GM19025 (cell line): ENCODE measurements around the gene CDHR5.
"Not testable (repeated sequence)": the region's sequence is repeated elsewhere in the genome, so short reads cannot be mapped to it uniquely, and the experiment has no call there.

Source experiments
- ATAC-seq: cut with Tn5 transposase; IDR thresholded peaks from one replicate; pipeline ENCODE4 v1.9.1; 2021; ENCODE audit warnings: mild to moderate bottlenecking, low read depth, moderate library complexity; ENCODE audit not compliant: unreplicated experiment

Gene CDHR5

DNA sequence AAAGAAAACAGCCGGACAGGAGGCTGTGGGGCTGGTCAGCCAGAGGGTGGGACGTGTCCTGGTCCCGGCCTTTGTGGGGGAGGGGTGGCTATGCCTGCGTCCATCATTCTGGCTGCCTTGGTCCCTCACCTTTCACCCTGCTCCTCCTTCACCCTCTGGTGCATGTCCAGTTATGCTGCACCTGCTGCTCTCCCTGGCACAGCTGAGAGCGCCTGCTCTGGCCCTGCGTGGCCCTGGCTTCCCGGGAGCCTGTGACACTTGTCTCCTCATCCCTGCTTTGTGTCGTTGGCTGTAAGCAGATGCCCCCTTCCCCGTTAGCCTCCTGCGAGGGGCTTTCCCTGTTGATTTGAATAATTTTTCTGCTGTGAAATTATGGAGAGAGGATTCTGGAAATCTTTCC lies 31.8 kb downstream of the CDHR5 start:
- no peak for ATAC-seq

DNA sequence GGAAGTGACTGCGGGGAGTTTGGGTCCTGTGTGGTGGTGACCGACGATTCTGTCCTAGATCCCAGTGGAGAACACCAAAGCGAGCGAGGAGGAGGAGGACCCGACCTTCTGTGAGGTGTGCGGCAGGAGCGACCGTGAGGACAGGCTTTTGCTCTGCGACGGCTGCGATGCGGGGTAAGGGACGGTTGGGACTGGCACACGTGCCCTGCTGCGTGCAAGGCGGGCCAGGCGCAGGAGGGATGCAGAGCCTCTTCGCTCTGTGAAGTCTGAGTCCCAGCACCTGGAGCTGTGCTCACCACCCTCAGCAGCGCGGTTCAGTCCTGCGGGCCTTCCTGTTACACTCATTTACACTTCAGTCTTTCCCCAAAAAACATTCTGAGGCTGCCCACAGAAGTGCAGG lies 32.3 kb downstream of the CDHR5 start:
- ATAC-seq: no peak

DNA sequence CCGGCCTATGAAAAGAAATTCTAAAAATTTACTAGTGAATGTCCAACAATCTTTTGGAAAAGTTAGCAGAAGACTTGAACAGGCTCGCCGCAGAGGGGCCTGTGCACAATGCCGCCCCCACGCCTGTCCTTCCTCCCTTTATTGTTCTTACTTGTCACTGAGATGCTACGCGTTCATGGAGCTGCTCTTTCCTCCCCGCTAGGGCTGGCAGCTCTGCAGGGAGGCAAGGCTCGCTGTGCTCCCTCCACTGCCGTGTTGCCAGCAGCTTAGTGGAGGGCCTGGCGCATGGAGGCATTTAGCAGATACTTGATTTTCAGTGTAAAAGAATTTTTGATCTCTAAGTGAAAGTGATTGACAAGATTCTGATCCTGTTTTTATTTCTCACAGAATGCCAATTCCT lies 33.8 kb downstream of the CDHR5 start:
- no peak for ATAC-seq

DNA sequence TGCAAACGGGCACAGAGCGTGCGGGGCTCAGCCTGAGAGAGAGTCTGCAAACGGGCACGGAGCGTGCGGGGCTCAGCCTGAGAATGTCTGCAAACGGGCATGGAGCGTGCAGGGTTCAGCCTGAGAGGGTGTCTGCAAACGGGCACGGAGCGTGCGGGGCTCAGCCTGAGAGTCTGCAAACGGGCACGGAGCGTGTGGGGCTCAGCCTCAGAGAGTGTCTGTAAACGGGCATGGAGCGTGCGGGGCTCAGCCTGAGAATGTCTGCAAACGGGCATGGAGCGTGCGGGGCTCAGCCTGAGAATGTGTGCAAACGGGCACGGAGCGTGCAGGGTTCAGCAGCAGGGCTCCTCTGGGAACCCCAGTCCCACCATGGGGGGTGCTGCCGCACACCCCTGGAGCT lies 35.0 kb downstream of the CDHR5 start:
- ATAC-seq: no peak

DNA sequence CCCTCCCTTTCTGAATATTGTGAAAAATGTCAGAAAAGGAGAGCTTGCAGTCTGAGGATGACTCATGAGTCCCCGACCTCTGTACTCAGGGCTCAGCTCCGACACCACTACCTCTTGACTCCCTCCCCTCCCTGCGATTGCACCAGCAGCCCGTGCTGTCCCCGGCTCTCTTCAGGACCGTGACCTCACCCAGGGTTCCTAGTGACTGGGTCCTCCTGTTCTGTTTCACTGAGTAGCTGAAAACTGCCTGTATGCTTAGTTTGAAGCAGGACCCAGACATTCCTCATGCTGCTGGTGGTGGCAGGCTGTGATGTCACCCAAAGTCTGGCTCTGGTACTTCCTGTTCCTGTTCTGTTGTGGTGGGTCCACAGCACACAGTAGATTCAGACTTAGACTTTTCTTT lies 36.8 kb downstream of the CDHR5 start:
- no peak for ATAC-seq

DNA sequence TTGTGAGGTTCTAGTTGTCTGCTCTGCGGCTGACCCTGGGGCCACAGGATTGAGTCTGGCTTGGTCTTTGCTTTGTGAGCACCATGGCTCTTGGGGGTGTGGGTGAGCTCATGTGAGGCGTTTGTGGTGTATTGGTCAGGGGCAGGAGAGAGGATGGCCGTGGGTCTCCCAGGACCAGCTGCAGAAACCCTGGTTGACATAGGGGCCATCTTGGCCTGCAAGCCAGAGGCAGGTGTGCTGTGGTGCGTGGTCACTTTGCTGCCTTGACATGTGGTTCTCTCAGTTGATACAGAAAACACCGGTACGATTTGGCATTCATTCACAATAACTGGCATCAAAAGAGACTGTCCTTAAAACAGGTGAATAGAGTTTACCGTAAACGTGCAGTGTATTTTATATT lies 37.2 kb downstream of the CDHR5 start:
- ATAC-seq: no peak

DNA sequence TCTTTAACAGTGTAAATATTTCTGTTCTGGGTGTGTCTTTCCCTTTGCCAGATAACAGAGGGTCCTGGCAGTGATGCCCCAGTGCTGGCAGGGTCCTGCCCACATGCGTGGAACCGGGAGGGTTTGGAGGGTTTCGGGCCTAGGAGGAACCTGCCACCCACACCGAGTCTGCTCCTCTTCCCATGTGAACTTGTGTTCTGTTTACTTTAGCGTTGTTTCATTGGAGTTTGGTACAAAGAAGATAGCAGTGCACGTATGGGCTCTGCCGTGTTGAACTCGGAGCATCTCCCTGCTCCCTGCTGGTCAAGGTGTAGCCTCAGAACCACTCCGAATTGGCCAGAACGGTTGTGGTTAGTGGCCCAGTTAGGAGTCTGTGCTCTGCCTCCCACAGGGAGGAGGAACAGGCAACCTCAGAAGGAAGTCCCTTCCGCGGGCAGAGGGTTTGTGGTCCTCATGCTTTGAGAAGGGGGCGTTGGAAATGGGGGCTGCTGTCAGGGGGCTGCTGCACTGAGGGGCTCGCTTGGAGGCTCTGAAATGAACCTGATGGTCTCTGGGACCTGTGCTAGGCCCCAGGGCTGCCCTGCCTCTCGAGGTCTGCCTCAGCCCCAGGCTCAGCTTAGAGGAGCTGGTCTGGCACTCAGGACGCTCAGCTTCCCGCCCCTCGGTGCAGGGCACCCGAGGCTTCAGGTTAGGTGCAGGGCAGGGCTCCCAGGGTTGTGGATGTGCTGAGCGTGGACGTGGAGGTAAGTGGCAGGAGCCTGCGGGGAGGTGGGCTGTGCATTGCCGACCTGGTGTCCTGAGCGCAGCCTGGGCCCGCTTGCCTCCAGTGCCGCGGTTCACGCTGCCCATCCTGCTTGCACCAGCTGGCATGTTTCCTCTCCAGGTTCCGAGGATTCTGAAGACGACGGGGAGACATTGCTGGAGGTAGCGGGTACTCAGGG lies 38.1 kb downstream of the CDHR5 start:
- ATAC-seq: no peak

DNA sequence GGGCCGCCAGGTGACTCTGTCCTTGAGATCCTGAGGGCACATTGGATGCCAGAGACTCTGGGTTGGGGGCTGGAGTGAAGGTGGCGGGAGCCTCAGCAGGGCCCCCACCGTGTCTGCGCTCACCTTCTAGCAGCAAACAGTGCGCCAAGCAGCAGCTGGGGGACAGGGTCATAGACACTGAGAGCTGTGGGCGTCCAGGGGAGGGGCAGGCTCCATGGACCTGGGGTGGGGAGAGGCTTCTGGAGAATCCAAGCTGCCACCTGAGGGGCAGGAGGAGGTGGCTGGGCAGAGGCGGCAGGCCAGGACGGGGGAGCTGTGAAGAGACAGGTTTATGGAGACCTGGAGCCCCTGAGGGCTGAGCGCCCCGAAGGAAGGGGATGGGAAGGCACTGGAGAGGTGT lies 40.5 kb downstream of the CDHR5 start:
- no peak for ATAC-seq

DNA sequence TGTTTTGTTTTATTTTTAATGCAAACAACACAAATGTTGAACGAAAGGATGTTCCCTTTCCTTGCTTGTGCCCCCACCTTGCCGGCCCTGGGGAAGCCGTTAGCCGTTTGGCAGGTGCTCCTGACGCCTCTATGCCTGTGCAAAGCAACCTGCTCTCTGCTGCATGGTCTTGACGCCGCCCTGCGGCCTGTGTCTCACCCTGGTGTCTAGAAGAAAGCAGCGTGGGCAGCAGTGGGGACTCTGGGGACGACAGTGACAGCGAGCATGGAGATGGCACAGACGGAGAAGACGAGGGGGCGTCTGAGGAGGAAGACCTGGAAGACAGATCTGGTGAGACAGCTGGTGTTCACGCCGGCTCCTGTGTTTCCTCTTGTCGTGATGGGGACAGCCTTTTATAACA lies 43.0 kb downstream of the CDHR5 start:
- ATAC-seq: no peak

DNA sequence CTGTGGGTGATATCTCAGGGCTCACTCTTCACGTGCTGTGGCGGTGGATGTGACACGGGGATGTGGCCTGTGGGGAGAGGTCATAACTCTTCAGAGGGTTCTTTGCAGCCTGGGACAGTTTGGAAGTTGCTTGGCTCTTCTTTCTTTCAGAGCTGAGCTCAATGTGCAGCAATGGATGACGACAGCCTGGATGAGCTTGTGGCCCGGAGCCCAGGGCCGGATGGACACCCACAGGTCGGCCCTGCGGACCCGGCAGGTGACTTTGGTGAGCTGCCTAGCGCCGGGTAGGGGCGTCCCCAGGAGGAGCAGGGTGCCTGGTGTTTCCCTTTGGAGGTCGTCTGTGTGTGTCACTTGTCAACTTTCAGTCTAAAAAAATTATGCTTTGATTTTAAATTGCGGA lies 43.4 kb downstream of the CDHR5 start:
- ATAC-seq: no peak

DNA sequence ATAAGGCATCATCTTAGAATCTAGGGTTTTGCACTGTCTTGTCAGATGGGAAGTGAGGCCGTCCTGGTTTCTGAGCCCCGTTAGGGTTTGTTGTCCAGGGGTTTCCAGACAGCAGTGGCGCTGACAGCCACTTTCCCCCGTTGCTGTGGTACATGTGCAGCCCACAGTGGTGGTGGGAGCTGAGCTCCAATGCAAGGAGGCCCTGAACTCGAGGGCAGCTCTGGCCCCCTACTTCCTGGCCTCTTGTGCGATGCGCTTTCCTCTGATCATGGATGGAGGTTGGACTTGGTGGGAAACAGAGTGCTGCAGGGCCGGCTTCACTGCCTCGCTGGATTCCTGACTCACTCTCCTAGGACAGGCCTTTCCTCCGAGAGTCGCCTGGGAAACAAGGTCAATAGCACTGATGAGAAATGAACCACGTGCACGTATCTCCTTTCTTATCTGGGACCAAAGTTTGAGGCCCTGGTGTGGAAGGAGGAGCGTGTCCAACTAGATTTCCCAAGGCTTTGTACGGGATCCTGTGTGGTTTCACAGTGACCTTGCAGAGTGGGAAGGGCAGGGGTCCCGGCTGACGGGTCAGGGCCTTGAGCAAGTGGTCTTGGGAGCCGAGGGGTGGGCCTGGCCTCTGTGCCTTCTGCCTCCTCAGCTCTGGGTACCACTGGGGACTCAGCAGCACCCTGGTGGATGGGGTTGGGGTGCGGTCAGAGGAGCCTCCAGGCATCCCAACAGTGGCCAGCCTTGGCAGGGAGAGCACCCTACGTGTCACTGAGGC lies 44.7 kb downstream of the CDHR5 start:
- no peak for ATAC-seq

DNA sequence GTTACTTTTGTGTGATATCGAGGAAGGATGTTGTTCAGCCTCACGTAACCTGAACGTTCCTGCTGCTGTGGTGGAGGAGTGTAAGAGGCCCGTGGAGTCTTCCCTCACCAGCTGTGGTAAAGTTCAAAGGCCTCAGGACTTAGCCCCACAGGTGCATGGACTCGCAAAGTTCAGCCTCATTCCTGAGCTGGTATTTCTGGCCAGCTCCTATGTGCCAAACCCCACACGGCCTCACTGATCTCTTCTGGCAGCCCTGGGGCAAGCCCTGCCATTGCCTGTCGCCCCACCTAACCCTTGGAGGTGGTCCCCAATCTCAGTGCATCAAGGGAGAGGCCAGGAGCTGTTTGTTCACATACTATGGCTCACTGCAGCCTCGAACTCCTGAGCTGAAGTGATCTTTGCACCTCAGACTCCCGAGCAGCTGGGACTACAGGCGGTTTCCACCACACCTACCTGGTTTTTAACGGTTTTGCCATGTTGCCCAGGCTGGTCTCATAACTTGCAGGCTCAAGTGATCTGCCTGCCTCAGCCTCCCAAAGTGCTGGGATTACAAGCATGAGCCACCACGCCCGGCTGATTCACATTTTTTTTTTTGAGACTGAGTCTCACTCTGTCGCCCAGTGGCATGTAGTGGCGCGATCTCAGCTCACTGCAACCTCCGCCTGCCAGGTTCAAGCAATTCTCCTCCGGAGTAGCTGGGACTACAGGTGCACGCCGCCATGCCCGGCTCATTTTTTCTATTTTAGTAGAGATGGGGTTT lies 46.3 kb downstream of the CDHR5 start:
- no peak for ATAC-seq

DNA sequence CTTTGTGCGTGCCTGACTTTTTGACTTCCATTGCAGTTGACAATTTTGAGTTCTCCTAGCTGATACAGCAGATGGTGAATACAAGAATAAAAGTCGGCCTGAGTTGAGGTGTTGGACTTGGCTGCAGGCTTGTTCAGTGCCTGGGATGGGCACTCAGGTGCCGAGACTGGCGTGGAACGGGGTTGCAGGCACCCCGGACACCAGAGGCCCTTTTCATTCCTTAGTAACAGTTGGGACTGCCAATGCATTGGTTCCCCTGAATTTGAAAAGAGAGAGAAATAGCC lies 47.2 kb downstream of the CDHR5 start:
- no peak for ATAC-seq

DNA sequence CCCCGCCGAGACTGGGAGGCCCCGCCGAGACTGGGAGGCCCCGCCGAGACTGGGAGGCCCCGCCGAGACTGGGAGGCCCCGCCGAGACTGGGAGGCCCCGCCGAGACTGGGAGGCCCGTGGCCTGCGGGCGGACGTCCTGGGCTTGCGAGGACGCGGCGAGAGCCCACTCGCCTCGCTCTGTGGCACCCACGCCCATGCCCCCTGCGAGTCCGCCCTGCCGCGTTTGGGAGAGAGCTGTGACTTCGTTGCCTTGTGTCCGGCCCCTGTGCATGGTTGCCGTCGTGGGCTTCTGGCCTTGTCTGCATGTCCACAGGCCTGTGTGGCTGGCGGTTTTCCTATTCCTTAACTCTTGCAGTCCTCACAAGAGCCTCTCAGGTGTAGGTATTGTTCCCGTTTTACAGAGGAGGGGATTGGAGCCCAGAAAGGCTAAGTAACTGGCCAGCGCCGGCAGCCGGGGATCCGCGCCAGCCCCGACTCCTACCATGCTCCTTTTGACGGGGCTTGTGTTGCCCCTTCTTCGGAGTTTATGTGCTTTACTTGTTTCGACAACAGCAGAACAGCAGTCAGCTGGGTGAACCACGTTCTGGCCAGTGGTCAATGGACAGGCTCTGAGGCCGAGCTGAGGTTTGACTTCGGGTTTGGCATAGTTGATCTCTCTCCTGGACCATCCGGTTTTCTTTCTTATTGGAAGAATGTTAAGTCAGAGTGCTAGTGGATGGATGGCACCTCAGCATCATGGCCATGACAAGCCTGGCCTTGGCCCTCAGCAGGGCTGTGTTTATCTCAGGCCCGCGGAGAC lies 47.7 kb downstream of the CDHR5 start:
- no peak for ATAC-seq

DNA sequence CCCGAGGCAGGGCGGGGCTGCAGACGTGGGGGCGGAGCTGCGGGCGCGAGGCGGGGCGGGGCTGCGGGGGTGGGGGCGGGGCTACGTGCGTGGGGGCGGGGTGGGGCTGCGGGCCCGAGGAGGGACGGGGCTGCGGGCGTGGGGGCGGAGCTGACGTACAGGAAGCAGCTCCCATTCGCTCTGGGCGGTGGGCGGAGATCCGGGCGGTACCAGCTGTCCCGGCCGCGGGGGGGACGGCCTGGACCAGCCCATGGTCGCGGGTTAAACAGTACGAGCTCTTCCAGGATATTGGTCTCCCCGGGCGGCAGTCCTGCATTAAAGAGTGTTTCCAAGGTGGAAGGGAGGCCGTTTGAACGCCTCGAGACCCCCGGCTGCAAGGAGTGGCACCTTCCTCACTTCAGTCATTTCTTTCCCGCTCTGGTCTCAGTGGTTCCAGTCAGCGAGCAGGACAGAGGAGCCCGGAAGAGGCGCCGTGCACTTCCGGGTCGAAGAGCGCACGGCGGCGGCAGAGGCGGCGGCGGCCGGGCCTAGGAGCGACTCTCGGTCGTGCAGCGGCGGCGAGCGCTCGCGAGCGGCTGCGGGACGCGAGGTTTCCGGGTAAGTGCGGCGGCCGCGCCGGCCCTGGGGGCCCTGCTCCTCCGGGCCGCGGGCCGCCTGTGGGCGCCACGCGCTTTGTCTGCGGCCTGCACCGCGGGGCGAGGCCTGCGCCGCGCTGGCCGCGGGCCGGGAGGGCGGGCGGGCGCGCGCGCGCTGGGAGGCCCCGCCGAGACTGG lies 48.6 kb downstream of the CDHR5 start, which contains the start of gene PHRF1:
Gene PHRF1, plus strand, starts transcription at position 475 of the 773 bp plus-strand sequence. CDS start 5,043 bp downstream, outside the sequence.
- peak; percentile 82 for ATAC-seq

DNA sequence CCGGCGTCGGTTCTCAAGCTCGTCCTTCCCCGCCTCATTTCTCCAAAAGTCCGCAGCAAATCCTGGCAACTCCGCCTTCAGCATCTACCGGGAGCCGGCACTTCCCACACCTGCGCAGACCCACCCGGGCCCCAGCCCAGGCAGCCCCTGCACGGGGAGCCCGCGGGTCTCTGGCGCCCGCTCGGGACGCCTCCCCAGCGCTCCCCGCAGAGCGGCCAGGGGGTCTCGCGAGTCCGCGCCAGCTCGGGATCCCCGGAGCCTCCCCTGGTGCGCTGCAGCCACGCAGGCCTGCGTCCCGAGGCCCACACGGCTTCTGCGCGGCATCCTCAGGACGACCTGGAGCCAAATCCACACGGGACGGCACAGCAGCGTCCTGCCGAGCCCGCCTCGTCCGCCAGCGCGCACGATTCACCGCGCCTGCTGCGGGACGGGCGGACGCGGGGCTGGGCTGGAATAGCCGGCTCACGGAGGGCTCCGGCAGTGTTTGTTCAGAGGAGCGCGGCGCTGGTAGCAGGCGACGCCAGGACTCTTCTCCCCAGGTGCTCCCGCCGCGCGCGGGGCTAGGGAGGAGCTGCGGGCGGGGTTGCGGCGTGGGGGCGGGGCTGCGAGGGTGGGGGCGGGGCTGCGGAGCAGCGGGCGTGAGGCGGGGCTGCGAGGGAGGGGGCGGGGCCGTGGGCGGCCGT lies 49.3 kb downstream of the CDHR5 start:
- peak; percentile 27 for ATAC-seq

DNA sequence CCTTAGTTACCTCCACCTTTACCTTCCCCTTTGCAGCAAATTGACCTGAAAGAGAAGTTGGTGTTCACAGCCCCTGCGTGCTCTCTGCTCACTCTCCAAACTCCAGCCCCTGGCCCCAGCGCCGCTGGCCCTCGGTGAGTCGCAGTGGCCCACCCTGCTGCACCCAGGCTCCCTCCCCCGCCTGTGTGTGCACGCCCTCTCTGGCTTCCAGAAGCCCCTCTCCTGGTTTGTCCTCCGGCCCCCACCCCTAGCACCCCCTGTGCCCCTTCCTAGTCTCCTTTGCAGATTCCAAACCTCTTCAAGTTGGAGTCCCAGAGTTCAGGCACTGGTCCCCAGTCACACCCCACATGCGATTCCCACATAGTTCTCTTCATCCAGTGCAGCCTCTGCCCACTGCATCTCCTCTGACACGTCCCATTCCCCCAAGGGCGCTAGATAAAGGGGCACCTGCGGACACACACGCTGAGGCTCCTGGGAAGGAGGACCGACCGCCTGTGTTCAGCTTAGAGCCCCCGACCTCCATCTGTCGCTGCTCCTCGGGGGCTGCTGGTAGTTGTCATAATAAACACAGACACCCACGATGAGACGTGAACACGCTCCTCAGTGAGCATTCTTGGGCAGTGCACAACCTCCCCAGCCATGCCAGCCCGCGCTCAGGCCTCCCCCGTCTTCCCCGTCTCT lies 50.0 kb downstream of the CDHR5 start:
- no peak for ATAC-seq

DNA sequence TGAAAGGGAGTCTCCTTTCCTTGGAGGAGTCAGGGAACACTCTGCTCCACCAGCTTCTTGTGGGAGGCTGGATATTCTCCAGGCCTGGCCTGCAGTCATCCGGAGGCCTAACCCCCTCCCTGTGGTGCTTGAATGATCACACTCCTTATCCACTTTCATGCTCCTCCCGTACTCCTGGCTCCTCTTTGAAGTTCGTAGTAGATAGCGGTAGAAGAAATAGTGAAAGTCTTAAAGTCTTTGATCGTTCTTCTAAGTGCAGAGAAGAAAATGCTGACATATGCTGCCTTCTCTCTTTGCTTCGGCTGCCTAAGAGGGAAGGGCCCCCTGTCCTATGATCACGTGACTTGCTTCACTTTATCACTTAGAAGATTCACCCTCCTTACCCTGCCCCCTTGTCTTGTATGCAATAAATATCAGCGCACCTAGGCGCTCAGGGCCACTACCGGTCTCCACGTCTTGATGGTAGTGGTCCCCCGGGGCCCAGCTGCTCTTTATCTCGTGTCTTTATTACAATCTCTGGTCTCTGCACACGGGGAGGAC lies 50.7 kb downstream of the CDHR5 start:
- not testable (repeated sequence) for ATAC-seq
